Activated CD4-positive, alpha-beta T cell treated with anti-CD3 and anti-CD28 coated beads, Interleukin-2, amount 50 U/mL, for 24 hours (primary cell): Measurements from ENCODE around the gene GNB1L.

Experiments used
- DNase-seq, 2 donors: peaks; one replicate each; pipeline ENCODE4 v3.0.0-alpha.2; 2020; ENCODE audit warnings: low read depth in 1 of 2, low spot score in 1 of 2

The GNB1L gene

GRCh38 chr22:19755145-19755710 is 99.4 kb downstream of the GNB1L start:
- no peak for DNase-seq

GRCh38 chr22:19754701-19755144 is 100.0 kb downstream of the GNB1L start:
- no peak for DNase-seq

GRCh38 chr22:19753996-19754700 is 100.5 kb downstream of the GNB1L start:
- no peak for DNase-seq

GRCh38 chr22:19753090-19753842 is 101.4 kb downstream of the GNB1L start:
- DNase-seq, result no peak

GRCh38 chr22:19751497-19752245 is 103.0 kb downstream of the GNB1L start:
- no peak for DNase-seq

GRCh38 chr22:19750507-19751490 is 103.9 kb downstream of the GNB1L start:
- DNase-seq, result no peak

GRCh38 chr22:19749876-19750275 is 104.8 kb downstream of the GNB1L start:
- DNase-seq, result no peak

GRCh38 chr22:19748991-19749664 is 105.5 kb downstream of the GNB1L start:
- no peak for DNase-seq

- no peak for DNase-seq
Measured at GRCh38 chr22:19748139-19748538, 106.5 kb downstream of the GNB1L start.

GRCh38 chr22:19747551-19747950 is 107.1 kb downstream of the GNB1L start:
- no peak for DNase-seq

GRCh38 chr22:19746726-19747125 is 107.9 kb downstream of the GNB1L start:
- no peak for DNase-seq

GRCh38 chr22:19745155-19746101 is 109.2 kb downstream of the GNB1L start:
- no peak for DNase-seq

- no peak for DNase-seq
Measured at GRCh38 chr22:19744350-19745006, 110.2 kb downstream of the GNB1L start.

- DNase-seq, result no peak
Measured at GRCh38 chr22:19743651-19744050, 111.0 kb downstream of the GNB1L start.

GRCh38 chr22:19743081-19743480 is 111.6 kb downstream of the GNB1L start:
- DNase-seq, result no peak

- no peak for DNase-seq
Measured at GRCh38 chr22:19742160-19743066, 112.3 kb downstream of the GNB1L start.

- DNase-seq, result no peak
Measured at GRCh38 chr22:19741053-19741452, 113.6 kb downstream of the GNB1L start.
